Stimulated activated CD8-positive, alpha-beta memory T cell treated with anti-CD3 and anti-CD28 coated beads, Interleukin-15, amount 100 ng/mL, for 4 hours (primary cell): ENCODE results near the gene BHMT.
"Not testable (repeated sequence)": the region's sequence is repeated elsewhere in the genome, so short reads cannot be mapped to it uniquely, and the experiment has no call there.

Experiments used
- DNase-seq, 2 donors: peaks; one replicate each; pipeline ENCODE4 v3.0.0-alpha.2; 2020; ENCODE audit warnings: low read depth in 2 of 2

The BHMT gene

GRCh38 chr5:79111960-79112702 lies 522 bp downstream of the BHMT start:
- DNase-seq = no peak

- no peak for DNase-seq
Observed at GRCh38 chr5:79112703-79113058, 1.1 kb downstream of the BHMT start.

DNA sequence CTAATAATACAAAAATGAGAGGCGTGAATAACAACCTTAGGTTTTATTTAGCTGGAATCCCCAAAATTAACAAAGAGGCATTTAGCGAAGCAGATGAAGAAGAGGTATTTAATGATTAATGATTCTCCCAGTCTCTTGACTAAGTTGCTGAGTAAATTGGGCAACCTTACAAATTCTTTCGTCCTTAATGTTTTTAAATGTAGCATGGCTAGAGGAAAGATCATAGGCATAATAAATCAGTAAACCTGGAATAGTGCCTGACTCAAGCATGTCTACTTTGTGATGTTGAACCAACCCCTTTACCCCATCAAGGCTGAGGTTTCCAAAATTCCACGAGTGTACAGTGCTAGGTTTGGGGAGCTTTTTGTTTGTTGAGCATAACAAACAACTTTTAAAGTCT lies 7.9 kb downstream of the BHMT start:
- DNase-seq = no peak

DNA sequence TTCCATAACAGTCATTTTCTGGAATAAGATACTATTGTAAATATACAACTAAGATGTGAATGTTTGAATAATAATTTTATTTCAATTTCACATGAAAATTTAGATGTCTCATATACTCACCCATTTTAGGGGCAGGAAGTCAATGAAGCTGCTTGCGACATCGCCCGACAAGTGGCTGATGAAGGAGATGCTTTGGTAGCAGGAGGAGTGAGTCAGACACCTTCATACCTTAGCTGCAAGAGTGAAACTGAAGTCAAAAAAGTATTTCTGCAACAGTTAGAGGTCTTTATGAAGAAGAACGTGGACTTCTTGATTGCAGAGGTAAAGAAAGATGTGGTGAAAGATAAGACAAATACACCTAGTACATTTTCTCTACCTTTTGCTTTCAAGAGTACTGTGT lies 8.6 kb downstream of the BHMT start:
- DNase-seq = no peak

GRCh38 chr5:79122973-79123372 lies 11.4 kb downstream of the BHMT start:
- DNase-seq = no peak

GRCh38 chr5:79124607-79125006 lies 13.0 kb downstream of the BHMT start:
- no peak for DNase-seq

DNA sequence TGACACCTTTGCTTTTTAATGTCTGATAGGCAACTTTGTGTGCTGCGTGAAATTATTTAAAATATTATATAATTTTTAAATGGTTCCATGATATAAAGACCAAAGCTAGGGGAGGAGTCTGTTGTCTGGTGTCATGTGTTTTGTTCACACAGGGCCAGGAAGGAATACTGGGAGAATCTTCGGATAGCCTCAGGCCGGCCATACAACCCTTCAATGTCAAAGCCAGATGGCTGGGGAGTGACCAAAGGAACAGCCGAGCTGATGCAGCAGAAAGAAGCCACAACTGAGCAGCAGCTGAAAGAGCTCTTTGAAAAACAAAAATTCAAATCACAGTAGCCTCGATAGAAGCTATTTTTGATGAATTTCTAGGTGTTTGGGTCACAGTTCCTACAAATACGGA lies 19.2 kb downstream of the BHMT start:
- no peak for DNase-seq

DNA sequence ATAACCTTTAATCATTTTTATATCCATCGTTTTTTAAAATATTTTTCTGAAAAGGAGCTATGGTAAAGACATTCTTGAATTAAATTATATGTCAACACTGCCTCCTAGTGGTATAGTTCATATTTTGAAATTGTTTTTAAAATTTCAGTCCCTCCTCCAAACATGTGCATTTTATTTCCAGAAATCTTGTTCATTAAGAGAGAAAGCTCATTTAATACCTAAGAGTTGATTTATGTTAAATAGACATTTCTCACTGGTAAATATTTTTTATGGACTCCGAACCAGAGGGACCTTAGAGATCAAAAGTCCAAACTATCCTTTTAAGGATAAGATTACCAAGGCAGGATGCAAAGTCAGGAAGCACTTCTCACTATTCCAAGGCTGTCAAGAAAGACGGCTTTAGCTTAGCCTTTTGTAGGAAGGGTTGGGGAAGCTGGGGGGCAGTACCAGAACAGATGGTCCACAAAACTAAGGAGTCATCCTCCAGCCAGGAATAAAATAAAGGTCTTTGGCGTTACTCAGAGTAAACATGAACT lies 21.6 kb downstream of the BHMT start:
- DNase-seq = no peak

DNA sequence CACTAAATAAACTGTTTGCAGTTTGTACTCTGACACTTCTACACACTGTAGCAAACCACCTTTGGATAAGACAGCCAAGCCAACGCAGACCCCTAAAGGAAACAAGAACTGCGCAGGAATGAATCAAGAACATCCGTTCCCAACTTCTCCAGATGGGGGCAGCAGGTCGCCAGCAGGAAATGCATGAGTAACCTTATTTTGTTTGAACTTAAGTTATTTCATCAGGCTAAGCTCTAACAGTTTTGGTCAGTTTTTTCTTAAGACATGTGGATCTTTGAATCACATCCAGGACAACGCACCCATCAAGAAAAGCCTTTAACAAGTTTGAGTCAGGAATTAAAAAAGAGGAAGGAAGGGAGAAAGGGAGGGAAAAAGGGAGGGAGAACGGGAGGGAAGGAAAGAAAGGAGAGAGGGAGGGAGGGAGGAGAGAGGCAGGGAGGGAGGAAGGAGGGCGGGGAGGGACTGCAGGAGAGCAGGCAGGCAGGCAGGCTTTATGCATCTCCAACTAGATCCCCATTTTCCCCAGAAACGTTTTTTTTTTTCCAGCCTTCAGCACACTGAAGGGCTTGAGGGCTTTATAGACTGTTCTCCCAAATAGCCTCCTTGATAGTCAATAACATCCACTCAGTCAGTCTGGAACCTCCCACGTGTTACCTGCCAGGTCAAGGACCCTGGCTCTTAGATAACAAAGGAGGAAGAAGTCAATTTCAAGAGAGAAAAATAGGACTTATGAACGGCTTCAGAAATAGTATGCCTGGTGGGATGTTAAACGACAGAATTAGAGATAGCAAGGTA lies 22.2 kb downstream of the BHMT start:
- peak; percentile 7 to 42 for DNase-seq

DNA sequence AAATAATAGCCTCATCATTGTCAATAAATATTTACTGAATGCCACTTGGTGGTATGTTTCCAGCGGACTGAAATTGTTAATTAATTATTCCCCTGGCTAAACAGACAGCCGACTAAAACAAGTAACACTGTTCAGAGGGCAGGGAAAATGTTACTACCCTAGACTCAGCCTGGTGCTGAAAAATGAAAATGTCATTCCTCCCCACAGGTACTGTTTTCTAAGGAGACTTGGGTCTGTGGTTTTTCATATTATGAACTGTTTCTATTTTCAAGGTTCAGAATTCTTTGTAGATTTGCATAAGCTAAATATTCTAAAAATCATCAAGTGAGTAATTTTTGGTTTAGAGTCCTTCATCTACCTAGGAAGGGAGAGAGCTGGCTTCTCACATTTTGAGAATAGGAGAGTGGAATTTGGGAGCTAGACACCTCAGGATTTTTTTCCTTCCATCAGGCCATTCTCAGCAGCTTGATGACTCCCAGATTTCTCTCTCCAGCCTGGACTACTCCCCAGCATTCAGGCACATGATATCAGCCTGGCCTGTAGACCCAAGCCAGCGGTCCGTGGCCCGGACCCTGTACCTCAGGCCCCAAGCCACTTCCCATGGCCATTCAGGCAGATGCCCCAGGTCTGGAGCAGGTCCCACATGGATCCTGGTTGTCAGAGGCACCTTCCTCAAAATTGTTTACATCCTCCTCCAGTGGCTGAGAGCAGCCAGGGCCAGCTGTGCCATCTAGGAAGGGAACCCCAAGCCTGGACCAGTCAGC lies 24.4 kb downstream of the BHMT start:
- no peak for DNase-seq

- DNase-seq = no peak
Observed at GRCh38 chr5:79136618-79137017, 25.0 kb downstream of the BHMT start.

DNA sequence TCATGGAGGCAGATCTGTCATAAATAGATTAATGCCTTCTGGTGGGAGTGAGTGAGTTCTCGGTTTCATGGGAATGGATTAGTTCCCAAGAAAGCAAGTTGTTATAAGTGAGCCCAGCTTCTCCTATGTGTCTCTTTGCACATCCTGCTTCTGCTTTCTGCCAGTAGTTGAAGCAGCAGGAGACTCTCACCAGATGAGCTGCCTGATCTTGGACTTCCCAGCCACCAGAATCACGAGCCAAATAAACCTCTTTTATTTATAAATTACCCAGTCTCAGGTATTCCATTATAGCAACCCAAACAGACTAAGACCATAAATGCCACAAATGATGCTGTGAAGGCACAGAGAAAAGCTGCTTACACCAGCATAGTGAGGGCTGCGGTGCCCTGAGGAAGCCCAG lies 28.9 kb downstream of the BHMT start:
- no peak for DNase-seq

GRCh38 chr5:79143684-79144379 lies 32.2 kb downstream of the BHMT start:
- no peak for DNase-seq

DNA sequence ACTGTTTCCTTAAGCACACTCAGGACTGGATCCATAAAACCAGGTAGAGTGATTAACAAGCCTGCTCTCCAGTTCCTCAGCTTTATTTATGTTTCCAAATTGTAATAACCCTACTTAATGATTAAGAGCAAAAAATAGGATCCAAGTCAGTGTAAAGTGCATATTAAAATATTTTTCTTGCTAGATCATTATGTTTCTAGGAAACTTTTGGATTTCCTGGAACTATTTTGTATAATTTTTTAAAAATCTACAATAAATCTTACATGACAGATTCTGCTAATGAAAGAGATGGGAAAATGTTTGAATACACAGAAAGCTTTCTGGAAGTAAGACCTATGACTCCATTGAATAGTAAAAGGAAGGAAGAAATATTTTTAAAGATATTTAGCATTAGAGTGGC lies 35.5 kb downstream of the BHMT start:
- DNase-seq = no peak

DNA sequence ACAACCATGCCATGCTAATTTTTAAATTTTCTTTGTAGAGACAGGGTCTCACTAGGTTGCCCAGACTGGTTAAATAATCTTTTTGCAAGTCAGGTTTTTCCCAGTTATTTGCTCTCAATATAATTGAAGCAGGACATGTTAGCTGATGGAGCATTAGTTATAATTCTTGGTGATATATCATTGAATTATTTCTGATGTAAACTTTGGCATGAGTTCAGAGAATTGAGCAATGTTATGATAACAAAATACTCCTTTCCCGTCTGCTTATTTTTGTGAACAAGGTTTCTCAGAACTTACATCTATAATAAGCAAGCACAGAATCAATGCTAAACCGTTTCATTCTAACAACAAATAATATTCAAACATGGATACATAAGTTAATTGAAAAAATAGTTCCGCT lies 37.8 kb downstream of the BHMT start:
- no peak for DNase-seq

DNA sequence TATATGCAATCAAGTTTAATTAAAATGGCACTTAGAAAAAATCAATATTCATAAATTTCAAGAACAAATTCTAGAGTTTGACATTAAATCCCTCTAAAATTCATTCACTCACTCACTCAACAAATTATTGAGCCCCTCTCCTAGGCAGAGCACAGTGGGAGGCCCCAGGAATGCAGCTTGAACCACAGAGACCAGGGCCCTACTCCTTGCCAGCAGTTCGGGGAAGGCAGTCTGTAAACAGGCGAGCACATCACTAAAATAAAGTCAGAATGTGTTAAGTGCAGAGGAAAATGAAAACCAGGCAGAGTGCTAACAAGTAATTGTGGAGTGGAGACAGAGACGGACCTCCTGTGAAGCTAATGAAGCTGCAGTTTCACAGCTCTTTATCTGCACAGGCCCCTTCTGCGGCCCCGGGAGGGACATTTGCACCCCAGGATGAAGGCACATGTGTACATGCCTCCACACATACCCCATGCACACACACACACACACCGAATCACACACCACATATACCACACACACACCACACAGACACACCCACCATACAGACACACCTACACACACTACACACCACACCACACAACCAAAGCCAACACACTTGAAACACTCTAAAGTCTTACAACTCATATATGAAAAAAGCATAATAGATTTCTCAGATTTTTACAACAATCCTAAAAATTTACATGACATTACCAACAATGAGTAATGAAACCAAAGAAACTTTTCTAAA lies 40.5 kb downstream of the BHMT start:
- DNase-seq = no peak

DNA sequence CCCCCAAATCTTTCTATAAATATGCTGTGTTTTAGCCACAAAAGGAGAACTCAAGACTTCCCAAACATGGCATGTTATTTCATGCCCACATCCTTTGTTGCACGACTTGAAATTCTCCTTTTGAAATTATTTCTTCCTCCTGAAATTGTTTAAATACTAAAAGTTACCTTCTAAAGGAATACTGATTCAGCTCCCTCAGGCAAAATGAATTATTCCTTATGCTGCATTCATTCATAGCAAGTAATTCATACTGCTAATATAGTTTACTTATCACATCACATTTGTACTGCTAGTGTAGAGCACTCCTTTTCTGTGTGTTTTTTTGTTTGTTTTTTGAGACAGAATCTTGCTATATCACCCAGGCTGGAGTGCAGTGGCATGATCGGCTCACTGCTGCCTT lies 45.7 kb downstream of the BHMT start:
- no peak for DNase-seq

- not testable (repeated sequence) for DNase-seq
Observed at GRCh38 chr5:79161647-79162046, 50.0 kb downstream of the BHMT start.

DNA sequence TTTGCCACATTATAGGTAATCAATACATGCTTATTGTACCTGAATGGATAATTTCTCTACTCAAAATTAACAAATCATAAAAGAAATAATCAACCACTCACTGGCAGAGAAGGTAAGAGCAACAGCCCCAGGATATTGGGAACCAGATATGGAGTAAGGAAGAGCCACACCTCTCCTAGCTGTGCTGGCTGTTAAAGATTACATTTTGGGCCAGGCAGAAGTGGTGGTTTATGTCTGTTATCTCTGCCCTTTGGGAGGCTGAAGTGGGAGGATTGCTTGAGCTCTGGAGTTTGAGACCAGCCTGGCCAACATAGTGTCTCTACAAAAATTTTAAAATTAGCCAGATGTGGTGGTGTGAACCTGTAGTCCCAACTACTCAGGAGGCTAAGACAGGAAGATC lies 56.4 kb downstream of the BHMT start:
- DNase-seq = no peak

- no peak for DNase-seq
Observed at GRCh38 chr5:79170661-79171060, 59.1 kb downstream of the BHMT start.

- DNase-seq = no peak
Observed at GRCh38 chr5:79171635-79172245, 60.1 kb downstream of the BHMT start.
